Ramos (cell line): ENCODE results near the gene ICOSLG.
"Not testable (repeated sequence)": the region's sequence is repeated elsewhere in the genome, so short reads cannot be mapped to it uniquely, and the experiment has no call there.

Source experiments
- in situ Hi-C: fragments of 300-500 bp; cut with MboI; formaldehyde crosslinking; loops from one replicate; pipeline ENCODE4 v1.14.3; 2022; ENCODE audit warnings: low sequenced_read_pairs; ENCODE audit not compliant: unreplicated experiment

Gene ICOSLG, protein sequence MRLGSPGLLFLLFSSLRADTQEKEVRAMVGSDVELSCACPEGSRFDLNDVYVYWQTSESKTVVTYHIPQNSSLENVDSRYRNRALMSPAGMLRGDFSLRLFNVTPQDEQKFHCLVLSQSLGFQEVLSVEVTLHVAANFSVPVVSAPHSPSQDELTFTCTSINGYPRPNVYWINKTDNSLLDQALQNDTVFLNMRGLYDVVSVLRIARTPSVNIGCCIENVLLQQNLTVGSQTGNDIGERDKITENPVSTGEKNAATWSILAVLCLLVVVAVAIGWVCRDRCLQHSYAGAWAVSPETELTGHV

DNA sequence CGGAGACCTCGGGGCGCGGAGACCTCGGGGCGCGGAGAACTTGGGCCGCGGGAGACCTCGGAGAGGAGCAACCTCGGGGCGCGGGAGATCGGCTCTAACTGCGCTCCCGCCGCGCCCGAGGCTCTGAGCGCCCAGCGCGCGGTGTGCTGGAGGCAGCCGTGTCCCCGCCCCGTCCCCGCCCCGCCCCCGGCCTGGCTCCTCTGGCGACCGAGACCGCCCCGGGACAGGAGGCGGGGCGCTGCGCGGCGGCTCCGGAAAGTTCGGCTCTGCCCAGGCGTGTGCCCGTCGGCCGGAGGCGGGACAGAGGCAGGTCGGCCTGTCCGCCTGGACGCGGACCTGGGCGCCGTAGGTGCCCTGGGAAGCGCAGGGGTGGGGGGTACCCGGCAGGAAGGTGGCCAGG lies at the start of gene ICOSLG:
ICOSLG (minus strand) TSS at position 102 of the 400 bp plus-strand sequence. CDS start 126 bp downstream, outside the sequence.
- in situ Hi-C loops: not testable (repeated sequence)

GRCh38 chr21:44289381-44290010 lies 48.8 kb upstream of the ICOSLG start:
- in situ Hi-C loops: no loop called here

GRCh38 chr21:44288251-44289110 lies 47.7 kb upstream of the ICOSLG start:
- in situ Hi-C loops: no loop called here

GRCh38 chr21:44286716-44287632 lies 46.2 kb upstream of the ICOSLG start:
- in situ Hi-C loops: no loop called here

- in situ Hi-C loops: no loop called here
These were observed 45.5 kb upstream of the ICOSLG start for GRCh38 chr21:44286086-44286715.

DNA sequence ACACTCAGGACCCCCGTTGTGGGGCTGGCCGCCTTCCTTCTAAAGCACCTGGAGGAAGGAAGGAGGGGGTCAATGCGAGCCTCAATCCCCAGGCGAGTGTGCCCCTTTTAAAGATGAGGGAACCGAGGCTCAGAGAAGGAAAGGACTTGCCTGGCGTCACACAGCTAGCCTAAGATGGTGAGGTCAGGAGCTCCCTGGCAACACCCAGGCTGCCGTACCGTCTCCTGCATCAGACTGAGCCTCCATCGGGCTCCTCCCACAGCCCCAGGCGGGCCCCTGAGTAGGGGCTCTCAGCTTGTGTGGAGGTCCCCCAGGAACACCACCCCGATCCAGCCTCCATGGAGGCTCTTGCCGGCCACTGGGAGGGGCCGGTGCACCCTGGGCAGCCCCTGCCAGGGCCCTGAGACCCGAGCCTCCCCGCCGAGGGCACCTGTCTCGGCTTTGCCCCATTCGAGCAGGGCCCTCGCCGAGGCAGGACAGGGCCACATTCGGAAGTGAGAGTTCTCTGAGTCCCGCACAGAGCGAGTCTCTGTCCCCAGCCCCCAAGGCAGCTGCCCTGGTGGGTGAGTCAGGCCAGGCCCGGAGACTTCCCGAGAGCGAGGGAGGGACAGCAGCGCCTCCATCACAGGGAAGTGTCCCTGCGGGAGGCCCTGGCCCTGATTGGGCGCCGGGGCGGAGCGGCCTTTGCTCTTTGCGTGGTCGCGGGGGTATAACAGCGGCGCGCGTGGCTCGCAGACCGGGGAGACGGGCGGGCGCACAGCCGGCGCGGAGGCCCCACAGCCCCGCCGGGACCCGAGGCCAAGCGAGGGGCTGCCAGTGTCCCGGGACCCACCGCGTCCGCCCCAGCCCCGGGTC lies 44.6 kb upstream of the ICOSLG start, which contains the start of gene AIRE:
AIRE (plus strand) TSS at position 739 of the 855 bp plus-strand sequence. CDS start 131 bp downstream, outside the sequence.
- in situ Hi-C loops: no loop called here

GRCh38 chr21:44283948-44284347 lies 43.2 kb upstream of the ICOSLG start:
- in situ Hi-C loops: no loop called here

DNA sequence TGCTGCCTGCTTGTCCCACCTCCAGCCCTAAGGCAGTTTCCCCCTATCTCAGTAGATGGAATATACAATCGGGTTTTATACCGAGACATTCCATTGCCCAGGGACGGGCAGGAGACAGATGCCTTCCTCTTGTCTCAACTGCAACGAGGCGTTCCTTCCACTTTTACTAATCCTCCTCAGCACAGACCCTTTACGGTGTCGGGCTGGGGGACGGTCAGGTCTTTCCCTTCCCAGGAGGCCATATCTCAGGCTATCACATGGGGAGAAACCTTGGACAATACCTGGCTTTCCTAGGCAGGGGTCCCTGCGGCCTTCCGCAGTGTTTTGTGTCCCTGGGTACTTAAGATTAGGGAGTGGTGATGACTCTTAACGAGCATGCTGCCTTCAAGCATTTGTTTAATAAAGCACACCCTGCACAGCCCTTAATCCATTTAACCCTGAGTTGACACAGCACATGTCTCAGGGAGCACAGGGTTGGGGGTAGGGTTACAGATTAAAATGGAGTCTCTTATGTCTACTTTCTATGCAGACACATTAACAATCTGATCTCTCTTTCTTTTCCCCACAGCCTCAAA lies 42.6 kb upstream of the ICOSLG start:
- in situ Hi-C loops: not testable (repeated sequence)

DNA sequence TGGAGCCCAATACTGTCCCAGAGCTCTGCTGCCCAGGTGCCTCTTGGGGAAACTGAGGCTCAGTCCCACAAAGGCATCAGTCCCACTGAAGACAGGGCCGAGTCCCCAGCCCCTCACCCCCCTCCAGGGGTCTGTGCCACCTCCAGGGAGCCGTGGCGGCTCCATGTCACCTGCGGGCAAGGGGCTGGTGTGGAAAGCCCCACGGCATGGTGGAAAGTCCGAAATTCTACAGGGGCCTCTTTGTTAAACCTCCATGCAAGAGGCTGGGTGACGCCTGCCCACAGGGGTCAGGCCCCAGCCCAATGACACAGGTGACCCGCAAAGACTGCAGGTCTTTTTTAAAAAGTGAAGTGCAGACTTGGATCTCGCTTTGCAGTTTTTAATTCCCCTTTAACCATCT lies 41.6 kb upstream of the ICOSLG start:
- in situ Hi-C loops: no loop called here

GRCh38 chr21:44281801-44282200 lies 41.1 kb upstream of the ICOSLG start:
- in situ Hi-C loops: no loop called here

DNA sequence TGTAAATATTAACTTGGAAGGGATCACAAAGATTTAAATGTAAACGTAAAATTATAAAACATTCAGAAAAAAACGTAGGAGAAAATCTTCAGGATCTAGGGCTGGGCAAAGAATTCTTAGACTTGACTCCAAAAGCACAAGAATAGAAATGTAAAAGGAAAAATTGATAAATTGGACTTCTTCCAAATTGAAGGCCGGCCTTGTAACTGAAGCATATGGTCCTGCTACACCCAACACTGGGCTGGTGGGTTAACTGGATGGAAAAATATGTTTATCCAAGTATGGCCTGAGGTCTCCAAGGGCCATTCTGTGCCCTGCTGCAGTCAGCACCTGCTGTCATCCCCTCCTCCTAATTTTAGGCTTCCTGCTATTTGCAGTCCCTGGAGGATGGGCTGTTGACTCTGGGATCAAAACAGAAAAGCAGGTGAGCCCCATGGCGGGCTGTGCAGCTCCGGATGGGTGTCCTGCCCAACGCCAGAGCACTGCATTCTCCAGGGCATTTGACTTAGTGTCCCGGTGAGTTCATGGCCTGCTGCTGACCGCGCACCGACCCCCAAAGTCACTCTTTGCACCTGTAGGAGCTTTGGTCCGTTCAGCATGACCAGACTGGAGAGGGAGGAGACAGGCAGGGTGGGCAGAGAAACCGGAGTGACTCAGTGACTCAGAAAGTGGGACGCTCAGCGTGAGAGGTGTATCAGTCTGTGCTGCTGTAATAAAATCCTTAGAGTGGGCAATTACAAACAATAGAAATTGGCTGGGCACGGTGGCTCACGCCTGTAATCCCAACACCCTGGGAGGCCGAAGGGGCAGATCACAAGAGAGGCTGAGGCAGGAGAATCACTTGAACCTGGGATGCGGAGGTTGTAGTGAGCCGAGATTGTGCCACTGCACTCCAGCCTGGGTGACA lies 38.9 kb upstream of the ICOSLG start:
- in situ Hi-C loops: no loop called here

DNA sequence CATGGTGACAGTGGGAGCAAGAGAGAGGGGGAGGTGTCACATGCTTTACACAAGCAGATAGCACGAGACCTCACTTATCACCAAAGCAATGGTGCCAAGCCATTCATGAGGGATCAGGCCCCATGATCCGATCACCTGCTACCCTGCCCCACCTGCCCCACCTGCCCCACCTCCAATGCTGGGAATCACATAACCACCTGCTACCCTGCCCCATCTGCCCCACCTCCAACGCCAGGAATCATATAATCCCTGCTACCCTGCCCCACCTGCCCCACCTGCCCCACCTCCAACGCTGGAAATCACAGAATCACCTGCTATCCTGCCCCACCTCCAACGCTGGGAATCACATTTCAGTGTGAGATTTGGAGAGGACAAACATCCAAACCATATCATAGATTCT lies 34.3 kb upstream of the ICOSLG start:
- in situ Hi-C loops: no loop called here

GRCh38 chr21:44273046-44273445 lies 32.3 kb upstream of the ICOSLG start:
- in situ Hi-C loops: no loop called here

DNA sequence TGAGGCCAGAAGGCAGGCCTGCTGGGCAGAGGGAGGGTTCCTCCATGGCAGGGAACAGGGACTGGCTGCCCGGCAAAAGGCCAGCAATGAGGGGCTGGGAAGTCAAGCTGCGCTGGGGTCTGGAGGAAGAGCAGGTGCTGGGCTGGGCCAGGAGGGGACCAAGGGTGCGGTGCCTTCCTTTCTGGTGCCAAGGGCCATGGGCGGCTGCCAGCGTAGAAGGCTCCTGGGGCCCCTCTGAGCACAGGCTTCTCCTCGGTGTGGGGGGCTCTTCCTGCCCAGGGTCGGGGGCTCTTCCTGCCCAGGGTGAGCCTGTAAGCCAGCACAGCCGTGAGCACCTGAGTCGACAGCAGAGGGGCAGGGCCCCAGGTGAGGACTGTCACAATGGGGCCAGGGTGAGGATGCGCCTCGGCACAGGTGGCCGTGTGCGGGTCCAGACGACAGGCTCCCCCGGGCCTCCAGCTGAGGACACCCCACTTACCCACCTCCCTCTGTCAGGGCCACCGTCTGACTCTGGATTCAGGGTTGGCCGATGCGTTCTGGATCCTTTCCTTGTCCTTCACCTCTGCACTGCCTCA lies 31.6 kb upstream of the ICOSLG start:
- in situ Hi-C loops: no loop called here

DNA sequence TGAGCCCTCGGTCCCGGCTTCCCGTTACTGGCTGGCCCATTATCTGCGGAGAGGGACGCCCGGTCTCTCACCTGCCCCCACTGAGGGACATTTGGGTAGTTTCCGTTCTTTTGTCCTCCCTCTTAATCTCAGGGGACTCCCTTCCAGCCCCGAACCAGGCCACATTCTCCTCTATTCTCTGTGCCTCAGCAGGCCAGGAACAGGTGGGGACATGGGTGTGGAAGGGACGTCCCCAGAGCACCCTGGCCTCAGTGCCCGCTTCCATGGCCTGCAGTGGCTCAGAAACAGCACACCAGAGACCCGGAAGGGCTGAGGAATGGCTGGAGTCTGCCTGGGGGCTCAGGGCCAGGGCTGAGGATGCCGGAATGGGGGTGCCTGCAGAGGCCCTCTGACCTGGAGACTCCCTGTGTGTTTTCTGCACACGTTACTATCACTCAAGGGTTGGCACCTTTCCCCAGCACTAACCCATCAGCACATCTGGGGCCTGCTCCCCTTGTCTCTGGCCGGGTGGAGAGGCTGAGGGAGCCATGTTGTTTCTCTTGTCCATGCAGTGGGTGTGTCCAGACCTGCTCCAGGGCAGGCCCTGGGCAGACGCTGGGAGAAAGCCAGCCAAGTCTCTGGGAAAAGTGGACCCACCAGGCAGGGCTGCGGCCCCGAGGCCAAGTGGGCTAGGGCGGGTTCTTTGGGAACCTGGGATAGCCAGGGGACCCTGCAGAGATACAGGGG lies 31.0 kb upstream of the ICOSLG start:
- in situ Hi-C loops: no loop called here

DNA sequence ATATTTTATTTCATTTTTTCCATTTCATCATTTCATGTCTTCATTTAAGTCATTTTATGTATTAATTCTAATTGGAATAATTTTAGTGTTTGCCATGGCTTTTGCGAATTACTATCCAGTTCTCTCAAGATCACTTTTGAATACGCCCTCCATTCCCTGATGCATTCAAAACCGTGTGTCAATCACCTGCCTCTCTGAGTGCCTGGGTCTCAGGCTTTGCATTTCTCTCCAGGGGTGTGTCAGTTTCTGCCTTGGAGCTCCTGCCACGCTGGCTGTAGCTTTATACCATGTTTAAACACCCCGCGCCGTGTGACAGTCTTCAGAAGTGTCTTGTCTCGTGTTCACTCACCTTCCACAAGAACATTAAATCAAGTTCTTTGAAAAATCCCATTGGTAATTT lies 28.3 kb upstream of the ICOSLG start:
- in situ Hi-C loops: no loop called here
